Mesendoderm (in vitro differentiated cells): ENCODE data around the gene IER5.
"Not testable (repeated sequence)": the region's sequence is repeated elsewhere in the genome, so short reads cannot be mapped to it uniquely, and the experiment has no call there.

Experiments used
- DNase-seq: peaks from one replicate; pipeline ENCODE4 v3.0.0; 2013
- H2AK5ac ChIP-seq: 2 replicates; pipeline ENCODE4 v1.6.1; 2013; ENCODE audit warnings: low read length, inconsistent platforms
- H2BK120ac ChIP-seq: 2 replicates; pipeline ENCODE4 v1.6.1; 2013; ENCODE audit warnings: low read depth, mild to moderate bottlenecking, low read length, moderate library complexity, mixed read lengths
- H2BK15ac ChIP-seq: replicated peaks from 2 replicates; pipeline ENCODE4 v1.6.1; 2013; ENCODE audit warnings: low read depth, mild to moderate bottlenecking, moderate library complexity
- H2BK5ac ChIP-seq: 2 replicates; pipeline ENCODE4 v1.6.1; 2013; ENCODE audit warnings: low read length, inconsistent platforms
- H3K18ac ChIP-seq: 2 replicates; pipeline ENCODE4 v1.6.1; 2013; ENCODE audit warnings: mild to moderate bottlenecking, low read length, mixed read lengths
- H3K23ac ChIP-seq: one replicate; pipeline ENCODE4 v1.6.1; 2013; ENCODE audit warnings: low read length
- H3K27ac ChIP-seq: 2 replicates; pipeline ENCODE4 v1.5.1; 2013; ENCODE audit warnings: low read depth, mild to moderate bottlenecking, inconsistent platforms, low read length, moderate library complexity
- H3K27me3 ChIP-seq: 2 replicates; pipeline ENCODE4 v1.6.1; 2013; ENCODE audit warnings: low read length, control low read depth, mild to moderate bottlenecking, inconsistent platforms; ENCODE audit not compliant: insufficient read depth, poor library complexity
- H3K36me3 ChIP-seq: 2 replicates; pipeline ENCODE4 v1.6.1; 2013; ENCODE audit warnings: low read length, inconsistent platforms; ENCODE audit not compliant: control insufficient read depth, insufficient read depth
- H3K4ac ChIP-seq: one replicate; pipeline ENCODE4 v1.6.1; 2013; ENCODE audit warnings: low read depth, mild to moderate bottlenecking, low read length, moderate library complexity
- H3K4me1 ChIP-seq: 2 replicates; pipeline ENCODE4 v1.6.1; 2013; ENCODE audit warnings: low read depth, low read length, inconsistent platforms; ENCODE audit not compliant: control insufficient read depth
- H3K4me2 ChIP-seq: 2 replicates; pipeline ENCODE4 v1.6.1; 2013; ENCODE audit warnings: low read length
- H3K4me3 ChIP-seq: 2 replicates; pipeline ENCODE4 v1.5.1; 2013; ENCODE audit warnings: mild to moderate bottlenecking, low read length
- H3K56ac ChIP-seq: one replicate; pipeline ENCODE4 v1.6.1; 2013; ENCODE audit warnings: low read length
- H3K79me1 ChIP-seq: 2 replicates; pipeline ENCODE4 v1.6.1; 2013; ENCODE audit warnings: low read length, inconsistent platforms
- H3K79me2 ChIP-seq: 2 replicates; pipeline ENCODE4 v1.6.1; 2013; ENCODE audit warnings: mild to moderate bottlenecking, low read length; ENCODE audit not compliant: control insufficient read depth, insufficient read depth
- H3K9ac ChIP-seq: 2 replicates; pipeline ENCODE4 v1.6.1; 2013; ENCODE audit warnings: low read length, inconsistent platforms
- H4K5ac ChIP-seq: one replicate; pipeline ENCODE4 v1.6.1; 2013; ENCODE audit warnings: low read length
- H4K8ac ChIP-seq: one replicate; pipeline ENCODE4 v1.6.1; 2013; ENCODE audit warnings: low read depth, mild to moderate bottlenecking, control low read depth, low read length, moderate library complexity
- WGBS: extraction: QIAGEN DNeasy Blood & Tissue Kit; methylation state at CpG from one replicate; pipeline ENCODE4 v1.1.7; 2013; ENCODE audit warnings: low lambda C conversion rate, missing lambda C conversion rate; ENCODE audit not compliant: insufficient coverage; ENCODE audit errors: extremely low coverage; 5-methylcytosine and 5-hydroxymethylcytosine counted together

IER5 gene

GRCh38 chr1:181060947-181061346 is 27.6 kb upstream of the IER5 start:
- not testable (repeated sequence) for H3K79me1 ChIP-seq, H4K5ac ChIP-seq, H3K27ac ChIP-seq, H3K4me1 ChIP-seq, H2BK5ac ChIP-seq, H3K36me3 ChIP-seq, H2BK15ac ChIP-seq, H3K9ac ChIP-seq, H3K4me3 ChIP-seq, H3K4me2 ChIP-seq, H4K8ac ChIP-seq, DNase-seq, H3K56ac ChIP-seq, H3K4ac ChIP-seq, H2BK120ac ChIP-seq, H2AK5ac ChIP-seq, H3K27me3 ChIP-seq, H3K18ac ChIP-seq, H3K23ac ChIP-seq, H3K79me2 ChIP-seq
- WGBS = no CpG with 5 or more reads among the region's 4 CpGs

GRCh38 chr1:181061487-181061886 is 27.0 kb upstream of the IER5 start:
- Histone ChIP-seq H3K18ac (no peak overlapping the region), H3K56ac (no peak overlapping the region), H2BK15ac (no peak overlapping the region), H2BK120ac (no peak overlapping the region), H3K23ac (no peak overlapping the region), H3K4me1 (peaks cover 2% of the 10 kb centered on the region), H3K79me1 (no peaks in the 10 kb centered on the region), H3K4me2 (no peak overlapping the region), H4K8ac (no peak overlapping the region), H3K9ac (no peak overlapping the region), H4K5ac (no peak overlapping the region), H3K27me3 (no peaks in the 10 kb centered on the region), H3K79me2 (no peaks in the 10 kb centered on the region), H2BK5ac (no peak overlapping the region), H3K36me3 (no peaks in the 10 kb centered on the region), H3K4ac (no peak overlapping the region), H2AK5ac (no peak overlapping the region), H3K4me3 (no peak overlapping the region), H3K27ac (no peak overlapping the region)
- WGBS = no CpG with 5 or more reads among the region's 2 CpGs
- no peak for DNase-seq

GRCh38 chr1:181061891-181062835 is 26.3 kb upstream of the IER5 start:
- no peak overlapping the region for H4K8ac ChIP-seq
- H3K23ac ChIP-seq = no peak overlapping the region
- H3K9ac ChIP-seq = no peak overlapping the region
- H2BK120ac ChIP-seq = no peak overlapping the region
- no CpG with 5 or more reads among the region's 15 CpGs for WGBS
- H3K56ac ChIP-seq = no peak overlapping the region
- no peak overlapping the region for H3K4me3 ChIP-seq
- no peak overlapping the region for H2BK5ac ChIP-seq
- H4K5ac ChIP-seq = no peak overlapping the region
- no peak overlapping the region for H3K4ac ChIP-seq
- DNase-seq = no peak
- no peak overlapping the region for H3K27ac ChIP-seq
- no peak overlapping the region for H3K4me2 ChIP-seq
- no peaks in the 10 kb centered on the region for H3K27me3 ChIP-seq
- H3K18ac ChIP-seq = no peak overlapping the region
- H3K36me3 ChIP-seq = no peaks in the 10 kb centered on the region
- H2BK15ac ChIP-seq = no peak overlapping the region
- no peaks in the 10 kb centered on the region for H3K79me1 ChIP-seq
- H3K79me2 ChIP-seq = no peaks in the 10 kb centered on the region
- no peak overlapping the region for H2AK5ac ChIP-seq
- H3K4me1 ChIP-seq = peaks cover 2% of the 10 kb centered on the region

GRCh38 chr1:181062836-181063428 is 25.6 kb upstream of the IER5 start:
- no peak overlapping the region for H2BK120ac ChIP-seq
- no peak overlapping the region for H3K23ac ChIP-seq
- no peak overlapping the region for H3K18ac ChIP-seq
- no peak overlapping the region for H3K9ac ChIP-seq
- H3K4me3 ChIP-seq = no peak overlapping the region
- no peaks in the 10 kb centered on the region for H3K27me3 ChIP-seq
- H2BK15ac ChIP-seq = no peak overlapping the region
- H3K79me2 ChIP-seq = no peaks in the 10 kb centered on the region
- H3K56ac ChIP-seq = no peak overlapping the region
- H3K4me2 ChIP-seq = no peak overlapping the region
- H3K36me3 ChIP-seq = no peaks in the 10 kb centered on the region
- no peak for DNase-seq
- no peak overlapping the region for H4K8ac ChIP-seq
- H3K27ac ChIP-seq = no peak overlapping the region
- H3K4me1 ChIP-seq = peaks cover 2% of the 10 kb centered on the region
- WGBS = no CpG with 5 or more reads among the region's 6 CpGs
- H4K5ac ChIP-seq = no peak overlapping the region
- no peak overlapping the region for H3K4ac ChIP-seq
- no peak overlapping the region for H2AK5ac ChIP-seq
- H3K79me1 ChIP-seq = no peaks in the 10 kb centered on the region
- no peak overlapping the region for H2BK5ac ChIP-seq

- H3K4ac ChIP-seq = no peak overlapping the region
- H2BK120ac ChIP-seq = no peak overlapping the region
- no peak overlapping the region for H3K18ac ChIP-seq
- no peaks in the 10 kb centered on the region for H3K36me3 ChIP-seq
- H4K8ac ChIP-seq = no peak overlapping the region
- no peak overlapping the region for H3K4me2 ChIP-seq
- no peak overlapping the region for H2BK5ac ChIP-seq
- no peak overlapping the region for H4K5ac ChIP-seq
- no CpG with 5 or more reads among the region's 6 CpGs for WGBS
- H3K79me1 ChIP-seq = no peaks in the 10 kb centered on the region
- no peak overlapping the region for H3K4me3 ChIP-seq
- H3K9ac ChIP-seq = no peak overlapping the region
- no peak overlapping the region for H3K56ac ChIP-seq
- H3K79me2 ChIP-seq = no peaks in the 10 kb centered on the region
- H3K4me1 ChIP-seq = peaks cover 2% of the 10 kb centered on the region
- H2BK15ac ChIP-seq = no peak overlapping the region
- peak; percentile 46 for DNase-seq
- no peak overlapping the region for H2AK5ac ChIP-seq
- H3K27ac ChIP-seq = no peak overlapping the region
- H3K27me3 ChIP-seq = no peaks in the 10 kb centered on the region
- H3K23ac ChIP-seq = no peak overlapping the region
These were observed 24.4 kb upstream of the IER5 start for GRCh38 chr1:181064011-181064623.
